AML-193 (cell line): ENCODE results near the gene CILP2.
A peak's percentile ranks its signal among the peaks of the same experiment; 100 is the strongest.

ENCODE experiments used
- DNase-seq, 2 experiments: peaks; one replicate each; lab custom pipeline; 2025; lab: John Stamatoyannopoulos, UW

The CILP2 gene

DNA sequence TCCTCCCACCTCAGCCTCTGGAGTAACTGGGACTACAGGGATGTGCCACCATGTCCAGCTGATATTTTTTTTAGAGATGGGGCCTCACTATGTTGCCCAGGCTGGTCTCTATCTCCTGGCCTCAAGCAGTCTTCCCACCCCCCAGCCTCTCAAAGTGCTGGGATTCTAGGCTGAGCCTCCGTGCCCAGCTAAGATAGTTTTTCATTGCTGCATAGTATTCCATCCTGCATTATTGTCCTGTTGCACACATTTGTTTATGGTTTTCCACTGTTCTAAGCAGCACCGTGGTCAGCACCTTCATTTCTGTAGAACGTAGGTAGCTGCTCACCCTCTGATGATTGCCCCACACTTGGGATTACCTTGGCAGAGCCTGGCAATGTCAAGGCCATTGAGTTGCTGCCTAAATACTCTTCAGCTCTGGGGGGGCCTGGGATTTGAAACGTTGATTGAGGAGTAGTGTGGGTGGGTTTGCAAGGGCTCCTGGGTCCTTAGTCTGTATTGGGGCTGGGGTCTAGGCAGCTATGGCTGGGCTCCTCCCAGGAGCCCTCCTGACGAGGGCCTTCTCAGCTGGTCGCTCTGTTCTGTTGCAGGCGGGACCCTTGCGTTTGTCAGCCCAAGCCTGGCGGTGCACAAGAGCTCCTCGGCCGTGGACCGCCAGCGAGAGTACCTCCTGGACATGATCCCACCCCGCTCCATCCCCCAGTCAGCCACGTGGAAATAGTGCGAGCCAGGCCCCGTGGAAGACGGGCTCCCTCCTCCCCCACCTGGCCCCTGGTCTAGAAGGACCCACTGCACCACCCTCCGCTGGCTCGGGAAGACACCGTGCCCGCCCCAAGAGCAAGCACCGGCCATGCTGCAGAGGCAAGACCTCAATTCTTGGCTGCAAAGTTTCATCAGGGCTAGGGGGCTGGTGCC lies 33.1 kb upstream of the CILP2 start:
- no peak for DNase-seq

GRCh38 chr19:19505669-19506326 lies 32.3 kb upstream of the CILP2 start:
- DNase-seq: no peak

GRCh38 chr19:19506592-19506991 lies 31.5 kb upstream of the CILP2 start:
- DNase-seq: no peak

DNA sequence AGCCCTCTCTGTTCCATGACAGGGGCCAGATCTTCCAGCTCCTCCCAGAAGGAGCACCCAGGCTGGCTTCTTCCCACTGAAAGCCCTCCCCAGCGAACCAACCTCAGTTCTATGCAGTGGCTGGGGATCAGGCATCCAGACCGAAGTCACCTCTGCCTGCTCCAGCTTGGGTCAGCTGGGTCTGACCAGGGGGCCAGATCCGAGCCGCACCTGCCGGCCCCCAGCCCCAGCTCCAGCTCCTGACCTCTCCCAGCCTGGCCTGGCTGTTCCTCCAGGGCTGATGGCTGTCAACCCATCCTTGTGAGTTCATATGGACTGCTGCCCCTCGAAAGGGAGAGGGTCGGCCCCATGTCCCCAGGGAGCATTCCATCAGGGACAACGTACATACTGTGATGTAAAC lies 30.7 kb upstream of the CILP2 start:
- DNase-seq: no peak

DNA sequence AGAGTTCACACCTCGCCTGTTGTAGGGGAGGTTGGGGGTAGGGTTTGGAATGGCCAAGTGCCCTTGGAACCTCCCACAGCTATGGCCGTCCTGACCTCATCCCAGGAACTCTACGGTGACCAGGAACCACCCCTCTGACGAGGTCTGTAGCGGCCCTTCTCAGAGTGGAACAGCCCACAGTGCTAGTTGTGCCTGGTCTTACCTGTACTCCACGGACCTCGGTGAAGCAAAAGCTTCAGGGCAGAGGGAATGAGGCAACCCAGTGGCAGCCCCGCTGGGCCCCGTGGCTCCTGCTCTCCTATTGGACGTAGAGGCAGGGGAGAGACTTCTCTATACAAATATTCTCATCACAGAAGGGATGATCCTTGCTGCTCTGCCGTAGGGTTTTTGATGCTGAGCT lies 29.8 kb upstream of the CILP2 start:
- no peak for DNase-seq

DNA sequence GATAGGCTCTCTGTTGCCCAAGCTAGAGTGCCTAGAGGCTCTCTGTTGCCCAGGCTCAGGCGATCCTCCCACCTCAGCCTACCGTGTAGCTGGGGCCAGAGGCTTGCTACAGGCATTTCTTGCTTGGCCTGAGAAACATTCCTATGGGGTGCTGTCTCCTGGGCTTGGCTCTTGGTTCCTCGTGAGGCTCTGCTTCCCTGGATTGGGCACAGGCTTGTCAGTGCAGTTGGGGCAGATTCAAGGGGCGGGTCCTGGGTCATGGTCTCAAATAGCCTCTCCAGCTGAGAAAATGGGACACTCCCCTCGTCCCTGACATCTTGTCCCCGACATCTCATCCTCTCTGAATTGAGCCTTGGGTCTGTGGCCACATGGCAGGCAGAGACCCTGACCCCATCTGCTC lies 27.6 kb upstream of the CILP2 start:
- no peak for DNase-seq

DNA sequence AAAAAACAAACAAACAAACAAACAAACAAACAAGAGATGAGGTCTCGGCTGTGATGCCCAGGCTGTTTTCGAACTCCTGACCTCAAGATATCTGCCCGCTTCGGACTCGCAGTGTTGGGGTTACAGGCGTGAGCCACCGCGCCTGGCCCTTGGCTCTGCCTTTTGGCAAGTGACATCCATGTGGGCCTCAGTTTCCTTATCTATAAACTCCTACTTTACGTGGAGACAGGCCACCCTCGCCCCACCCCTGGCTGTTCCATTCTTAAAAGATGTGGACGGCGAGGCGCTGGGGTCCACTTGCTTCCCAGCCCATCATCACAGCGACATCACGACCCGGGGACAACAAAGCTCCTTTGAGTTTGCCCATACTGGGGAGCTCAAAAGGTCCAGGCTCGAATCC lies 24.4 kb upstream of the CILP2 start:
- no peak for DNase-seq

GRCh38 chr19:19514215-19514657 lies 23.8 kb upstream of the CILP2 start:
- DNase-seq: no peak

DNA sequence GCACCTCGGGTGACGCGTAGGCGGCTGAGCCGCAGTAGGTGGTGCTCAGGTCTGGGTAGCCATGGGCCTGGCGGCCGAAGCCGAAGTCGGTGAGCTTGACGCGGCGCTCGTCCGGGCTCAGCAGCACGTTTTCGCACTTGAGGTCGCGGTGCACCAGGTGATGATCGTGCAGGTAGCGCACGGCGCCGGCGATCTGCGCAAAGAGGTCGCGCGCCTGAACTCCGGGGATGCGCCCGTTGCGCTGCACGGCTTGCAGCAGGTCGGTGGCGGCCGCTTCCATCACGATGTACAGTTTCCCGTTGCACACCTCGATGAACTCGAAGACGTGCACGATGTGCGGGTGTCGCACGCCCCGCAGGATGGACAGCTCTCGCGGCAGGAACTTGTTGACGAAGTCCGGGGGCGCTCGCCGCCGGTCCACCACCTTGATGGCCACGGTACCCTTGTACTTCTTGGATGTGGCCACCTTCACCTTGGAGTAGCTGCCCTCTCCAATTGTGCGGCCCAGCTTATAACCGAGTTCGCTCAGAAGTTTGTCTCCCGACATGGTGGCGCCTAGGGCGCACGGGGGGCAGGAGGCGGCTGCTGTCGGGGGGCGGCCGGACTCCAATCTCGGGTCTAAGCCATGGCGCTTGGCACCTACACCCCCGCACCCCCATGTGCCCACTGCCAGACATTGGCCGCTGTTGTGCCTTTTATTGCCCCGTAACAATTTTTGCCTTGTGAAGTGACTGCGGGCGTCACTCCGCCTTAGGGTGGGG lies 23.0 kb upstream of the CILP2 start, which contains the start of gene TSSK6:
Gene TSSK6 (minus strand): TSS at position 668 of the 761 bp plus-strand sequence. CDS start 121 bp downstream, at position 547.
- DNase-seq: no peak

GRCh38 chr19:19515642-19516519 lies 22.2 kb upstream of the CILP2 start, which contains the start of gene NDUFA13:
TSS of gene NDUFA13 (plus strand) at chr19:19516225. CDS start at chr19:19516239, 14 bp downstream.
- peak; percentile 76 to 79 for DNase-seq

GRCh38 chr19:19517235-19517619 lies 20.8 kb upstream of the CILP2 start:
- no peak for DNase-seq

GRCh38 chr19:19520989-19521388 lies 17.1 kb upstream of the CILP2 start:
- no peak for DNase-seq

GRCh38 chr19:19523177-19523576 lies 14.9 kb upstream of the CILP2 start:
- DNase-seq: no peak

- no peak for DNase-seq
These were observed 14.0 kb upstream of the CILP2 start for GRCh38 chr19:19524053-19524452.

DNA sequence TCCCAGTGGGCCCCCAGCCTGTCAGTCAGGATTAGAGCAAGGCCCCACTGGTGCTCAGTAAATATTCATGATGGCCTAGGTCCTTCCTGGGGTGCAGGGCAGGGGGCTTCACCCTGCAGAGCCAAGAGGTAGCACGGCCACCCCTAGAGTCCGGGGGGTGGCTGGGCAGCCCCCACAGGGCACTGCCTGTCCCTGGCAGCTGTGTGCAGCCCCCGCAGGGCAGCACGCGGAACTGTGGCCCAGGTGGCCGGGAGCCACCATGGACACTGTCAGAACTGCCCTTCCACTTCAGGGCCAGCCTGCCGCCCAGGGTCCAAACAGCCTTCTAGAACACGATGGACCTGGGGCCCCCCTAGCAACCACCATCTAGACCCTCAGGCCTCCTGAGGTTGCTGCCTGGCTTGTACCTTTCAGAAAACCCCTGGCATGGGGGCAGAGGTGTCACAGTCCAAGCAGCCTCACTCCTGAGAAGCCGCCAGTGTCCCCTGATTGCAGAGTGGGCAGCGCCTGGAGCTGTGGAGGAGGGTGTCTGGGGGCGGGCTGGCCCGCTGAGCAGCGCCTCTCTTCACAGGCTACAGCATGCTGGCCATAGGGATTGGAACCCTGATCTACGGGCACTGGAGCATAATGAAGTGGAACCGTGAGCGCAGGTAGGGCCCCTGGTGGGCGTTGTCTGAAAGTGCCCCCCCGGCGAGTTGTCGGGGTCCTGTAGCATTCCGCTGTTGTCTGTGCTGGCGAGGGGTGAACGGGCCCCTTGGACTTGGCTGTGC lies 12.3 kb upstream of the CILP2 start:
- DNase-seq: no peak

- DNase-seq: no peak
These were observed 11.3 kb upstream of the CILP2 start for GRCh38 chr19:19526581-19527370.

- no peak for DNase-seq
These were observed 10.8 kb upstream of the CILP2 start for GRCh38 chr19:19527371-19527656.

DNA sequence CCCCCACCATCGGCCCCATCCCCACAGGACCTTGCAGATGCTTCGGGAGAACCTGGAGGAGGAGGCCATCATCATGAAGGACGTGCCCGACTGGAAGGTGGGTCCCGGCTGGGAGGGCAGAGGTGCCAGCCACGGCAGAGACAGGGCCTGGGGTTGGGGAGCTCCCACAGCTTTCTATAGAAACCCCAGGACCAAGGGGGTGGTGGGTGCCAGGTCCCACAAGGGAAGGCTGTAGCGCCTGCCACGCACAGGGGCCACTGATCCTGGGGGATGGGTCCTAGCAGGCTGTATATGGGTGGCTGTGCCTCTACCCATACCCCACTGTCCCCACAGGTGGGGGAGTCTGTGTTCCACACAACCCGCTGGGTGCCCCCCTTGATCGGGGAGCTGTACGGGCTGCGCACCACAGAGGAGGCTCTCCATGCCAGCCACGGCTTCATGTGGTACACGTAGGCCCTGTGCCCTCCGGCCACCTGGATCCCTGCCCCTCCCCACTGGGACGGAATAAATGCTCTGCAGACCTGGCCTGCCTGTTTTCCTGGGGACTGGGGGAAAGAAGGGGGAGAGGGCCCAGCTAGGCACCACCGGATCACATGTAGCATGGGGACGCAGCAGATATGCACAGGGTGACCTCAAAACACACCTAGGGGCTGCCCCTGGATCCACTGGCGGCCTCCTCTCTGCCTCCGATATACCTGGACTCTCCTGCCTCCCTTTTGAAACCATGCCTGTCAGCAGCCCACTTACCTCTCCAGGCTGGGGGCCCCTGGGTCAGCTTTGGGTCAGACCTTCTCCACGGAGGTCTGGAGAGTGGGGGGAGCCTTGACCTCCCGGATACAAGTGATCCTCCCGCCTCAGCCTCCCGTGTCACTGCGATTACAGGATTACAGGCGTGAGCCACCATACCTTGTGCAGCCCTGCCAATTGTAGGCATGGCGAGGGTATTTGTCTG lies 10.1 kb upstream of the CILP2 start:
- no peak for DNase-seq
